ENCODE data around the gene UFSP1. TPM values are rescaled to one million over a fixed set of nuclear protein-coding genes. Genes with fewer than 3 reads are reported as not detected.

The UFSP1 gene
- total and polyA plus RNA-seq, 2 of the 13 experiments (the other 11 are each of a cell fraction or from before 2014, with no cell fraction given), result 0.65 to 3.3 TPM

DNA sequence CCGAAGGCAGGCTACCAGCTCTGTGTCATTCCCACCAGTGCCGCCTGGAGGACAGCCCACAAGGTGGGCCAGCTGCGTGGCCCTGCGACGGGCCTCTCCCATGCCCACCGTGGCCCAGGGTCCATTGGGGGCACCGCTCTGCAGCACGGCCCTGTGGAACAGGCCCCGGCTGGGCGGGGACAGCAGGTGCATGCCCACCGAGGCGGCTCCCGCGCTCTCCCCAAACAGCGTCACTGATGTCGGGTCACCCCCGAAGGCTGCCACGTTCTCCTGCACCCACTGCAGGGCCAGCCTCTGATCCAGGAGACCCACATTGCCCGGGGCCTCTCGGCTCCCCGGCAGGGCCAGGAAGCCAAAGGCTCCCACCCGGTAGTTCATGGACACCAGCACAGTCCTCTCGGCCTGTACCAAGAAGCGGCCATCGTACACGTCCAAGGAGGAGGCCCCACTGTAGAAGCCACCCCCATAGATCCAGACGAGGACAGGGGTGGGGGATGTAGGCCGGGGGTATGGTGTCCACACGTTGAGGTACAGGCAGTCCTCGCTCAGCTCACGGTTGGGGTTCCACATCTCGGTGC, 3.9 kb upstream of the UFSP1 start:
- in situ Hi-C loops (cut with HindIII; ENCODE audit: extremely low pct_ligation_motif_present, low pct_unique_long_range_greater_than_20kb) (loop anchor here (25.0 kb wide), 1 partner anchor 394 kb away; no protein-coding TSS in a partner anchor), intact Hi-C loops (cut with micrococcal nuclease; ENCODE audit: unreplicated experiment) (no loop called here)
- no peaks in the 10 kb centered on the region for H4K20me1 ChIP-seq (ENCODE audit: insufficient read depth, low read length)
- POLR2A ChIA-PET, result interaction anchor here (2.1 kb wide), 1 partner anchor 18 kb away, joined by 7 read pairs; the partner anchor contains the start of gene SRRT
- H3K4me3 ChIP-seq (replicated peaks in 1 of 3; ENCODE audit: insufficient read depth in 1 of 3, low read depth in 2 of 3, low read length in 3 of 3), result no peak overlapping the region
- 71% methylated on average over 6 of the region's 32 CpGs for WGBS (ENCODE audit: low lambda C conversion rate)
- peaks cover 52% of the 10 kb centered on the region for H3K4me1 ChIP-seq (ENCODE audit: insufficient read depth, low read length)
- no TSS peak for BruUV-seq (replicated peaks)
- CTCF ChIA-PET (ENCODE audit: low intra/inter-chr PET ratio, low total read pairs), result no interaction called here
- no peak overlapping the region for H2AFZ ChIP-seq (ENCODE audit: low read length)
- H3K27ac ChIP-seq (ENCODE audit: extremely low read length, insufficient read depth, low read length), result no peak overlapping the region
- H3K9me3 ChIP-seq (ENCODE audit: low read length), result no peaks in the 10 kb centered on the region
- H3K79me2 ChIP-seq (ENCODE audit: insufficient read depth, low read length), result peaks cover 4% of the 10 kb centered on the region
- H3K27me3 ChIP-seq (ENCODE audit: control insufficient read depth in 1 of 2, insufficient read depth in 2 of 2, low read length in 2 of 2), result peaks cover 11 to 32% of the 10 kb centered on the region in 2 experiments
- TF ChIP-seq ZNF768 (CRISPR knock-in tag; IDR thresholded peaks at IDR 0.05) (peak; percentile 27; the same call in 1 of the 2 replicates), XRCC5 (optimal IDR thresholded peaks at IDR 0.05; ENCODE audit: low read length) (peak; percentile 13), ZFY (CRISPR knock-in tag; IDR thresholded peaks at IDR 0.05) (no peak)
- no peak overlapping the region for H3K4me2 ChIP-seq (ENCODE audit: low read depth, low read length)
- no peak for ATAC-seq
- FAIRE-seq, result no peak
- peaks cover 0 to 3% of the 10 kb centered on the region in 2 experiments; a peak in 1 of 5 replicates for H3K36me3 ChIP-seq (replicated peaks in 1 of 2; ENCODE audit: control insufficient read depth in 1 of 2, insufficient read depth in 2 of 2, low read length in 2 of 2)
- no peak overlapping the region for H3K9ac ChIP-seq (ENCODE audit: insufficient read depth, low read depth, low read length)
- no peak for DNase-seq (ENCODE audit: low spot score)

DNA sequence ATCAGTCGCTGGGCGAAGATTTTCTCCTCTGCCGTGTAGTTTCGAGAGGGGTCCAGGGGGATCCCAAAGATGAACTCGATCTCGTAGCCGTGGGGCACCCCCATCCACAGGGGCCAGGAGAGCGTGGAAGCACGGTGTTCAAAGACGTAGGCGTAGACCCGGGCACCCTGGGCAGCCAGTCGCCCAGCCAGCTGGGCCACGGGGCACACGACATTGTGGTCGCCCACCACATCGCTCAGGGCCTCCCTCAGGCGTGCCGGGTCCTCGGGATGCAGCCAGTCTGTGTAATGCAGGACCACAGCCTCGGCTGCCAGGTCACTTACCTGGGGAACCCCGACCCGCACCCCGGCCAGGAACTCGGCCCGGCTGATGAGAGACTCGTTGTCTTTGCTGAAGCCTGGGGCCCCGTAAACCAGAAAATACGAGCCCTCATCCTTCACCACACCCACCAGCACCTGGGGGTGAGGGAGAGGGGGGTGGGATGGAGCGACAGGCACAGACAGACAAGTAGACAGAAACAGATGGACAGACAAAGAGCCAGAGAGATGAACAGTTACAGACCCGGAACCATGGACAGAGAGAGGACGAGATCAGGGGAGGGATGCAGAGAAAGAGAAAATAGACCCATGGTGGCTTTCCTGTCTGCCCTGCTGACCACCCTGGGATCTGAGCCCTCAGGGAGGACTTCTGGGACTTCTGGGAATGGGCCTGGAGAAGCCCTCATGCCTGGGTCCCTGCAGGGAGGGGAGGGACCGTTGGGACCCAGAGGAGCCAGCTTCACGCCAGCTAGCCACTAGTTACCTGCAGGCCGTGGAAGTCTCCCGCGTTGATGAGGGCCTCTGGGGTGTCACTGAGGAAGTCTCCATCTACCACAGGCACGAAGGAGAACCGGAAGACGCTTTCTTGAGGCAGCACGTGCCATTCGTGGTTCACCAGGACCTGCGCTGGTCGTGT, 3.1 kb upstream of the UFSP1 start:
- BruUV-seq (replicated peaks), result no TSS peak
- Histone ChIP-seq H3K27me3 (ENCODE audit: control insufficient read depth in 1 of 2, insufficient read depth in 2 of 2, low read length in 2 of 2) (peaks cover 11 to 29% of the 10 kb centered on the region in 2 experiments), H3K36me3 (replicated peaks in 1 of 2; ENCODE audit: control insufficient read depth in 1 of 2, insufficient read depth in 2 of 2, low read length in 2 of 2) (peaks cover 1 to 11% of the 10 kb centered on the region in 2 experiments; a peak in 4 of 5 replicates), H3K4me2 (ENCODE audit: low read depth, low read length) (no peak overlapping the region; the same call in 1 of the 2 replicates), H3K9ac (ENCODE audit: insufficient read depth, low read depth, low read length) (no peak overlapping the region), H3K79me2 (ENCODE audit: insufficient read depth, low read length) (peaks cover 8% of the 10 kb centered on the region), H3K9me3 (ENCODE audit: low read length) (no peaks in the 10 kb centered on the region), H3K4me1 (ENCODE audit: insufficient read depth, low read length) (peaks cover 60% of the 10 kb centered on the region), H3K4me3 (replicated peaks in 1 of 3; ENCODE audit: insufficient read depth in 1 of 3, low read depth in 2 of 3, low read length in 3 of 3) (no peak overlapping the region), H4K20me1 (ENCODE audit: insufficient read depth, low read length) (no peaks in the 10 kb centered on the region), H3K27ac (ENCODE audit: extremely low read length, insufficient read depth, low read length) (no peak overlapping the region), H2AFZ (ENCODE audit: low read length) (no peak overlapping the region)
- FAIRE-seq (no peak), DNase-seq (ENCODE audit: low spot score) (no peak), ATAC-seq (no peak)
- ChIA-PET POLR2A (interaction anchor here (2.1 kb wide), 1 partner anchor 18 kb away, joined by 7 read pairs; the partner anchor contains the start of gene SRRT), CTCF (ENCODE audit: low intra/inter-chr PET ratio, low total read pairs) (no interaction called here)
- 65% methylated on average over 20 of the region's 44 CpGs for WGBS (ENCODE audit: low lambda C conversion rate)
- intact Hi-C loops (cut with micrococcal nuclease; ENCODE audit: unreplicated experiment) (no loop called here), in situ Hi-C loops (cut with HindIII; ENCODE audit: extremely low pct_ligation_motif_present, low pct_unique_long_range_greater_than_20kb) (loop anchor here (25.0 kb wide), 1 partner anchor 395 kb away; no protein-coding TSS in a partner anchor)
- 0 out of 2 replicates have a peak, but pooled peaks have one; percentile 37 for TF ChIP-seq ZBTB38 (CRISPR knock-in tag; IDR thresholded peaks at IDR 0.05)
- TF ChIP-seq ZNF747 (CRISPR knock-in tag; IDR thresholded peaks at IDR 0.05; ENCODE audit: borderline replicate concordance), result no peak

All from HepG2 (cell line).